Trophoblast cell (in vitro differentiated cells and primary cell): ENCODE measurements around the gene IP6K1.

Source experiments
- DNase-seq, 2 donors: peaks; one replicate each; pipeline ENCODE4 v3.0.0-alpha.2; 2016
- H2AFZ ChIP-seq: 2 replicates; pipeline ENCODE4 v1.6.1; 2013; ENCODE audit warnings: low read length, moderate library complexity, mild to moderate bottlenecking; ENCODE audit not compliant: insufficient read depth, poor library complexity
- H2AK5ac ChIP-seq: 2 replicates; pipeline ENCODE4 v1.6.1; 2013; ENCODE audit warnings: mild to moderate bottlenecking, low read length
- H2BK120ac ChIP-seq: 2 replicates; pipeline ENCODE4 v1.6.1; 2013; ENCODE audit warnings: low read length, mild to moderate bottlenecking, moderate library complexity; ENCODE audit not compliant: insufficient read depth, poor library complexity
- H2BK12ac ChIP-seq: 2 replicates; pipeline ENCODE4 v1.6.1; 2013; ENCODE audit warnings: mild to moderate bottlenecking, low read length, moderate library complexity
- H2BK5ac ChIP-seq: 2 replicates; pipeline ENCODE4 v1.6.1; 2013; ENCODE audit warnings: low read length, low read depth, moderate library complexity, mild to moderate bottlenecking; ENCODE audit not compliant: poor library complexity
- H3K14ac ChIP-seq: 2 replicates; pipeline ENCODE4 v1.6.1; 2013; ENCODE audit warnings: mild to moderate bottlenecking, low read length
- H3K18ac ChIP-seq: 2 replicates; pipeline ENCODE4 v1.6.1; 2013; ENCODE audit warnings: mild to moderate bottlenecking, low read length
- H3K23ac ChIP-seq: 2 replicates; pipeline ENCODE4 v1.6.1; 2013; ENCODE audit warnings: low read length
- H3K27ac ChIP-seq: 2 replicates; pipeline ENCODE4 v1.5.1; 2013; ENCODE audit warnings: low read depth, mild to moderate bottlenecking, inconsistent platforms, low read length, moderate library complexity
- H3K27me3 ChIP-seq: 2 replicates; pipeline ENCODE4 v1.6.1; 2013; ENCODE audit warnings: inconsistent platforms, mild to moderate bottlenecking, low read length, moderate library complexity; ENCODE audit not compliant: insufficient read depth
- H3K36me3 ChIP-seq, 2 experiments: 1 replicate in 1 of 2; 2 replicates in 1 of 2; pipeline ENCODE4 v1.6.1; 2013; ENCODE audit warnings: low read length in 2 of 2, mild to moderate bottlenecking in 2 of 2, moderate library complexity in 1 of 2; ENCODE audit not compliant: insufficient read depth in 2 of 2, control insufficient read depth in 1 of 2
- H3K4ac ChIP-seq: 2 replicates; pipeline ENCODE4 v1.6.1; 2013; ENCODE audit warnings: low read depth, mild to moderate bottlenecking, low read length, moderate library complexity
- H3K4me1 ChIP-seq, 2 experiments: 1 replicate in 1 of 2; 2 replicates in 1 of 2; pipeline ENCODE4 v1.6.1; 2013; ENCODE audit warnings: low read length in 2 of 2, mild to moderate bottlenecking in 2 of 2, moderate library complexity in 1 of 2; ENCODE audit not compliant: insufficient read depth in 2 of 2, control insufficient read depth in 1 of 2
- H3K4me2 ChIP-seq: 2 replicates; pipeline ENCODE4 v1.6.1; 2013; ENCODE audit warnings: inconsistent platforms, mild to moderate bottlenecking, low read length, moderate library complexity
- H3K4me3 ChIP-seq: 2 replicates; pipeline ENCODE4 v1.5.1; 2013; ENCODE audit warnings: mild to moderate bottlenecking, low read depth, low read length, inconsistent platforms
- H3K79me1 ChIP-seq: one replicate; pipeline ENCODE4 v1.6.1; 2013; ENCODE audit warnings: low read length
- H3K79me2 ChIP-seq: 2 replicates; pipeline ENCODE4 v1.6.1; 2013; ENCODE audit warnings: low read length, mild to moderate bottlenecking; ENCODE audit not compliant: control insufficient read depth, insufficient read depth, poor library complexity
- H3K9ac ChIP-seq: 2 replicates; pipeline ENCODE4 v1.6.1; 2013; ENCODE audit warnings: mild to moderate bottlenecking, low read length
- H3K9me3 ChIP-seq: 2 replicates; pipeline ENCODE4 v1.6.1; 2013; ENCODE audit warnings: low read depth, mild to moderate bottlenecking, control low read depth, inconsistent platforms, low read length; ENCODE audit not compliant: insufficient read depth
- H4K12ac ChIP-seq: 2 replicates; pipeline ENCODE4 v1.6.1; 2013; ENCODE audit warnings: low read depth, mild to moderate bottlenecking, low read length, moderate library complexity
- H4K8ac ChIP-seq: 2 replicates; pipeline ENCODE4 v1.6.1; 2013; ENCODE audit warnings: low read depth, mild to moderate bottlenecking, low read length, moderate library complexity
- H4K91ac ChIP-seq: one replicate; pipeline ENCODE4 v1.6.1; 2013; ENCODE audit warnings: low read depth, mild to moderate bottlenecking, low read length, moderate library complexity
- WGBS: extraction: QIAGEN DNeasy Blood & Tissue Kit; methylation state at CpG from one replicate; pipeline ENCODE4 v1.1.7; 2013; ENCODE audit warnings: missing lambda C conversion rate; ENCODE audit not compliant: insufficient read length, insufficient coverage; ENCODE audit errors: extremely low coverage; 5-methylcytosine and 5-hydroxymethylcytosine counted together

Gene IP6K1

GRCh38 chr3:49716691-49717210, 69.6 kb downstream of the IP6K1 start:
- Histone ChIP-seq H3K27me3 (no peaks in the 10 kb centered on the region), H3K4me3 (no peak overlapping the region), H3K4me2 (no peak overlapping the region), H3K23ac (no peak overlapping the region), H3K9me3 (peaks cover 7% of the 10 kb centered on the region), H3K79me1 (no peaks in the 10 kb centered on the region), H3K14ac (no peak overlapping the region), H2AK5ac (no peak overlapping the region), H2AFZ (no peak overlapping the region), H2BK12ac (no peak overlapping the region), H3K4ac (no peak overlapping the region), H3K9ac (no peak overlapping the region), H3K27ac (no peak overlapping the region), H3K36me3 (peaks cover 24 to 36% of the 10 kb centered on the region in 2 experiments), H3K4me1 (peaks cover 5 to 11% of the 10 kb centered on the region in 2 experiments), H3K18ac (no peak overlapping the region), H4K91ac (no peak overlapping the region), H4K8ac (no peak overlapping the region), H4K12ac (no peak overlapping the region), H3K79me2 (no peaks in the 10 kb centered on the region), H2BK5ac (no peak overlapping the region), H2BK120ac (no peak overlapping the region)
- no peak for DNase-seq
- WGBS = no CpG with 5 or more reads among the region's 16 CpGs

DNA sequence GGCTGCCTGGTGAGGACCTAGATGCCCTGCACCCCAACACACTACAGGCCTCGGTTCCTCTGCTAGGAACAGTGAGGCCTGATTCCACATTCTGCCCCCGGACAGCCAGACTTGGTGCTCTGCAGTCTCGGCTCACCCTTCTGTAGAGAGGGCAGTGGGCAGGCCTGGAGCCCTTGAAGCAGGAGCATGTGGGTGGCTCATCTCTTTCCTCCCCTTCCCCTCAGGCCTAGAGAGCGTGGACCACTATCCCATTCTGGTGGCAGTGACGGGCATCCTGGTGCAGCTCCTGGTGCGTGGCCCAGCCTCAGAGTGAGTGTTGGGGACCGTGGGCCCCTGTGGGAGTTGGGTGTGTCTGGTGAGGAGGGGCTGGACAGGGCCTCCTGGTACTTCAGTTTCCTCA, 70.2 kb downstream of the IP6K1 start:
- peaks cover 7% of the 10 kb centered on the region for H3K9me3 ChIP-seq
- H2BK12ac ChIP-seq = no peak overlapping the region
- no peak overlapping the region for H2BK5ac ChIP-seq
- peaks cover 5 to 11% of the 10 kb centered on the region in 2 experiments for H3K4me1 ChIP-seq
- no peak overlapping the region for H3K9ac ChIP-seq
- no peak overlapping the region for H4K12ac ChIP-seq
- peaks cover 18 to 30% of the 10 kb centered on the region in 2 experiments for H3K36me3 ChIP-seq
- no peaks in the 10 kb centered on the region for H3K79me2 ChIP-seq
- H3K4ac ChIP-seq = no peak overlapping the region
- H3K4me3 ChIP-seq = no peak overlapping the region
- no peak overlapping the region for H3K23ac ChIP-seq
- H3K14ac ChIP-seq = no peak overlapping the region
- H2BK120ac ChIP-seq = no peak overlapping the region
- H3K27ac ChIP-seq = no peak overlapping the region
- no peak overlapping the region for H3K4me2 ChIP-seq
- no peak overlapping the region for H2AFZ ChIP-seq
- no peak overlapping the region for H4K8ac ChIP-seq
- no peaks in the 10 kb centered on the region for H3K79me1 ChIP-seq
- no CpG with 5 or more reads among the region's 7 CpGs for WGBS
- H3K18ac ChIP-seq = no peak overlapping the region
- H4K91ac ChIP-seq = no peak overlapping the region
- H3K27me3 ChIP-seq = no peaks in the 10 kb centered on the region
- H2AK5ac ChIP-seq = no peak overlapping the region
- DNase-seq = no peak

- H3K18ac ChIP-seq = no peak overlapping the region
- no peak overlapping the region for H4K91ac ChIP-seq
- no peak overlapping the region for H4K12ac ChIP-seq
- no CpG with 5 or more reads among the region's 13 CpGs for WGBS
- H3K27ac ChIP-seq = no peak overlapping the region
- H3K27me3 ChIP-seq = no peaks in the 10 kb centered on the region
- H2AFZ ChIP-seq = no peak overlapping the region
- H3K4me3 ChIP-seq = no peak overlapping the region
- H3K4ac ChIP-seq = no peak overlapping the region
- H2AK5ac ChIP-seq = no peak overlapping the region
- peaks cover 7% of the 10 kb centered on the region for H3K9me3 ChIP-seq
- H3K23ac ChIP-seq = no peak overlapping the region
- H3K4me2 ChIP-seq = no peak overlapping the region
- H3K36me3 ChIP-seq = peaks cover 13 to 25% of the 10 kb centered on the region in 2 experiments
- H3K79me2 ChIP-seq = no peaks in the 10 kb centered on the region
- no peak overlapping the region for H4K8ac ChIP-seq
- H3K79me1 ChIP-seq = no peaks in the 10 kb centered on the region
- H2BK5ac ChIP-seq = no peak overlapping the region
- peaks cover 5 to 11% of the 10 kb centered on the region in 2 experiments for H3K4me1 ChIP-seq
- no peak overlapping the region for H3K14ac ChIP-seq
- peak; percentile 30 to 40 for DNase-seq
- no peak overlapping the region for H2BK12ac ChIP-seq
- H3K9ac ChIP-seq = no peak overlapping the region
- no peak overlapping the region for H2BK120ac ChIP-seq
These were observed 70.7 kb downstream of the IP6K1 start for GRCh38 chr3:49715611-49716121.

DNA sequence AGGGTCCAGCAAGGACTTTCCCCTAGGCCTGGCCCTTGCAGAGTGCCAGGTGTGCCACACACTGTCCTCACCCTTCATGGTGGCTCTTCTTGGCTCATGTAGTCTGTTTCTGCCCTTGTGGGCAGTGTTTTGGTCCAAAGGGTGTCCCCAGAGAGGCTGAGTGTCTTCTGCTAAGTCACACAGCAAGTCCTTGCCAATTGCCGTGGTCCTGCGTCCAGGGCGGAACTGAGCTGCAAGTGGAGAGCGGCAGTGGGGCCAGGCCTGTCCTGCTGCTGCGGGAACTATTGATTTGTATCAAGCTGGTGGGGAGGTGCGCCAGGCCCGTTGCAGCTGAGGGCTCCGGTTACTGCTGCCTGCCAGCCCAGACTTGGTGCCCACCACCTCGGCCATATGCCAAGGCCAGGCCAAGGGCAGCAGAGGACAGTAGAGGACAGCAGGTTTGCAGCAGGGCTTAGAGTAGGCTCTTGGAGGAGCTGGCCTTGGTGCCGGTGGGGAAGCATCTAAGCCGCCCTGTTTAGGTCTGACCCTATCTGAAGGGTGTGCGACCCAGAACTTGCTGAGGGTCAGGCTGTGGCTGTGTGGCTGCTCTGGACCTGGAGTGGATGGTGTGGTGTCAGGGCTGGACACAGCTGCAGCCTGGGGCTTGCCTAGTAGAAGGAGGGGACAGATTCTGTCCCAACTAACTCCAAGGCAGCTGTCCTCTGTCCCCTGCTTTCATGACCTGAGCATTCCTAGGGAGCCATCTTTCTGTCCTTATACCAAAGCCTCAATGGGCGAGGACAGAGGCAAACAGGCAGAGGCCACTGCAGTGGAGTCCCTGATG, 71.4 kb downstream of the IP6K1 start:
- Histone ChIP-seq H2AFZ (no peak overlapping the region), H4K12ac (no peak overlapping the region), H3K23ac (no peak overlapping the region)

More for the DNA sequence above, 71.4 kb downstream of the IP6K1 start:
- Histone ChIP-seq H3K79me2 (no peaks in the 10 kb centered on the region), H3K4me1 (peaks cover 5 to 11% of the 10 kb centered on the region in 2 experiments), H3K4me2 (no peak overlapping the region), H3K4ac (no peak overlapping the region), H3K9me3 (peaks cover 7% of the 10 kb centered on the region), H2AK5ac (no peak overlapping the region), H4K91ac (no peak overlapping the region), H2BK12ac (no peak overlapping the region), H3K27me3 (no peaks in the 10 kb centered on the region), H3K79me1 (no peaks in the 10 kb centered on the region), H4K8ac (no peak overlapping the region), H3K36me3 (peaks cover 10 to 20% of the 10 kb centered on the region in 2 experiments), H3K4me3 (no peak overlapping the region), H3K14ac (no peak overlapping the region), H3K9ac (no peak overlapping the region), H2BK120ac (no peak overlapping the region), H2BK5ac (no peak overlapping the region), H3K27ac (no peak overlapping the region), H3K18ac (no peak overlapping the region)
- WGBS = no CpG with 5 or more reads among the region's 13 CpGs
- no peak for DNase-seq
